Hematopoietic multipotent progenitor cell (in vitro differentiated cells): ENCODE data around the gene UBE2B. TPM values are rescaled to one million over a fixed set of nuclear protein-coding genes. Genes with fewer than 3 reads are reported as not detected.

Experiments used
- DNase-seq, 3 donors: peaks; one replicate each; pipeline ENCODE4 v3.0.0-alpha.2; 2011 to 2015; ENCODE audit warnings: low read depth in 2 of 3, low spot score in 2 of 3
- total RNA-seq: library from RNA; depleted of rRNA; stranded (reverse); fragments of >200 nt; gene quantifications from one replicate; pipeline ENCODE4 v1.2.3, GENCODE V29; 2012

The UBE2B gene
- total RNA-seq, 1 donor = 12.9 TPM

GRCh38 chr5:134436523-134437339 lies 65.4 kb downstream of the UBE2B start:
- DNase-seq = peak in 2 of 3 donors; percentile 91 to 94

- no peak for DNase-seq
Observed at GRCh38 chr5:134437340-134437846, 66.0 kb downstream of the UBE2B start.

GRCh38 chr5:134437847-134438581 lies 66.6 kb downstream of the UBE2B start:
- no peak for DNase-seq

- no peak for DNase-seq
Observed at GRCh38 chr5:134438721-134439123, 67.4 kb downstream of the UBE2B start.

- DNase-seq = no peak
Observed at GRCh38 chr5:134439210-134439654, 67.9 kb downstream of the UBE2B start.

GRCh38 chr5:134440201-134440755 lies 68.9 kb downstream of the UBE2B start:
- DNase-seq = no peak

Other genes with a start within 250 kb of the UBE2B start
- gene SKP1, start 194.6 kb upstream of the UBE2B start, total RNA-seq = 40.7 TPM
- gene PPP2CA, start 145.5 kb upstream of the UBE2B start, total RNA-seq = 234 TPM
- 0.54 TPM for gene CDKL3, start 4.4 kb upstream of the UBE2B start, total RNA-seq
- gene CDKN2AIPNL, start 40.3 kb downstream of the UBE2B start, total RNA-seq = 17.8 TPM
- 74.1 TPM for gene JADE2, start 154.1 kb downstream of the UBE2B start, total RNA-seq